Nephron (organoid): Measurements from ENCODE around the gene EPHA8.

Experiments used
- H3K27ac Mint-ChIP-seq, 3 experiments: 2 replicates each; pipeline ENCODE4 v1.8.0; 2020; ENCODE audit warnings: mixed read lengths in 3 of 3, mild to moderate bottlenecking in 2 of 3, moderate library complexity in 1 of 3
- H3K27me3 Mint-ChIP-seq: 2 replicates; pipeline ENCODE4 v1.8.0; 2021; ENCODE audit warnings: low read depth, mild to moderate bottlenecking, moderate library complexity, mixed read lengths
- H3K36me3 Mint-ChIP-seq: 2 replicates; pipeline ENCODE4 v1.8.0; 2020; ENCODE audit warnings: low read depth, mixed read lengths
- H3K4me1 Mint-ChIP-seq: 2 replicates; pipeline ENCODE4 v1.8.0; 2020; ENCODE audit warnings: mixed read lengths
- H3K4me3 Mint-ChIP-seq, 3 experiments: 2 replicates each; pipeline ENCODE4 v1.8.0; 2020; ENCODE audit warnings: mild to moderate bottlenecking in 3 of 3, mixed read lengths in 3 of 3, moderate library complexity in 2 of 3
- H3K9me3 Mint-ChIP-seq: 2 replicates; pipeline ENCODE4 v1.8.0; 2020; ENCODE audit warnings: mixed read lengths
- CTCF ChIP-seq, 3 experiments: fragments of 200-600 bp; sonication (generic); IDR thresholded peaks; one replicate each; pipeline ENCODE4 v1.5.0; 2021; ENCODE audit warnings: antibody characterized with exemption in 3 of 3; ENCODE audit not compliant: unreplicated experiment in 3 of 3

Gene EPHA8

GRCh38 chr1:22553104-22553880 is 10.0 kb upstream of the EPHA8 start:
- H3K9me3 Mint-ChIP-seq, result no peaks in the 10 kb centered on the region
- peaks cover 92% of the 10 kb centered on the region for H3K27me3 Mint-ChIP-seq
- H3K27ac Mint-ChIP-seq, result no peak overlapping the region
- no peak for TF ChIP-seq CTCF (IDR thresholded peaks at IDR 0.05; ENCODE audit: unreplicated experiment in 3 of 3)
- peaks cover 40% of the 10 kb centered on the region for H3K4me1 Mint-ChIP-seq
- no peak overlapping the region for H3K4me3 Mint-ChIP-seq
- H3K36me3 Mint-ChIP-seq, result no peaks in the 10 kb centered on the region

GRCh38 chr1:22553991-22554522 is 9.2 kb upstream of the EPHA8 start:
- Mint-ChIP-seq H3K36me3 (no peaks in the 10 kb centered on the region), H3K27me3 (peaks cover 90% of the 10 kb centered on the region), H3K27ac (no peak overlapping the region), H3K4me1 (peaks cover 40% of the 10 kb centered on the region), H3K4me3 (no peak overlapping the region), H3K9me3 (no peaks in the 10 kb centered on the region)
- TF ChIP-seq CTCF (IDR thresholded peaks at IDR 0.05; ENCODE audit: unreplicated experiment in 3 of 3), result no peak

DNA sequence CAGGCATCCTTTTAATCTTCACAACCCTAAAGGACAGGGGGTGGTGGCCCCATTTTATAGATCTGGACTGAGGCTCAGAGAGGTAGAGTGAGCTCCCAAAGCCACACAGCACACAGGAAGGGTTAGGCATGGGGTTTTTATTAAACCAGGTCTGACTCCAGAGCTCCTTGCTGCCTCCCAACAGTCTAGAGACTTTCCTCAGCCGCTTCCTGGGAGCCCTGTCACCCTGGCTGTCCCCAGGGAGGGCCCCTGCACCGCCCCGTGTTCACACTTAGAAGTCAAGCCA is 8.0 kb upstream of the EPHA8 start:
- Mint-ChIP-seq H3K27ac (no peak overlapping the region), H3K27me3 (peaks cover 90% of the 10 kb centered on the region), H3K36me3 (no peaks in the 10 kb centered on the region), H3K4me1 (peaks cover 40% of the 10 kb centered on the region), H3K4me3 (no peak overlapping the region), H3K9me3 (no peaks in the 10 kb centered on the region)
- TF ChIP-seq CTCF (IDR thresholded peaks at IDR 0.05; ENCODE audit: unreplicated experiment in 3 of 3), result no peak

DNA sequence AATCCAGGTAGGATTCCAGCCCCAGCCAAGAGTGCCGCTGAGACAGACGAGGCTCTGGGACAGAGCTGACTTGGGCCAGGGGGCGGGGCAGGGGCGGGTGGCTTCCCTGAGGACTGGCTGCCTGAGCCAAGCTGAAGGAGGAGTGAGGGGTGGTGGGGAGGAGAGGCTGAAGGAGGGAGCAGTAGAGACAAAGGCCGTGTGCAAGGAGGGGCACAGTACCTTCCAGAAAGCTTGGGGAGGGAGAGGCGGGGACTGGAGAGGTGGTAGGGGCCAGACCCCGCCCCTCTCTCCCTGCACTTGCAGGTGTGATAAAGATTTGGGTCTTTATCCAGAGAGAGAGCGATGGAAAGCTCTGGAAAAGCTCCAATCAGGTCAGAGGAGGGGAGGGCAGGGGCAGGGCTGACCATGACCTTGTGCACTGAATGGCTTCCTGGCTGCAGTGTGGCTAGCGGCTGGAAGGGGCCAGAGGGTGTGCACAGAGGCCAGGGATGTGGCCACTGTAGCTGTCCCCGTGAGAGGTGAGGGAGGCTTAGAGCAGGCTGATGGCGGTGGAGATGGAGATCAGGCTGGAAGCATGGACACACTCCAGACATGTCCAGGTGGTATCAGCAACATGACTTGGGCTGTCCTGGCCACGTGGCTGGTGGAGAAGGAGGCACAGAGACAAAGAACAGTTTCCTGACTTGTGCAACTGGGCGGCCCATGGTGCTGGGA is 6.7 kb upstream of the EPHA8 start:
- Mint-ChIP-seq H3K36me3 (no peaks in the 10 kb centered on the region), H3K4me1 (peaks cover 36% of the 10 kb centered on the region), H3K27me3 (peaks cover 91% of the 10 kb centered on the region), H3K27ac (peak overlapping the region; percentile 22 to 71 (median 63)), H3K9me3 (no peaks in the 10 kb centered on the region), H3K4me3 (peak overlapping the region in 1 of 3 experiments; percentile 22)
- no peak for TF ChIP-seq CTCF (IDR thresholded peaks at IDR 0.05; ENCODE audit: unreplicated experiment in 3 of 3)

GRCh38 chr1:22557341-22557950 is 5.8 kb upstream of the EPHA8 start:
- peak overlapping the region; percentile 22 to 71 (median 63) for H3K27ac Mint-ChIP-seq
- H3K9me3 Mint-ChIP-seq, result no peaks in the 10 kb centered on the region
- H3K4me1 Mint-ChIP-seq, result peaks cover 35% of the 10 kb centered on the region
- peaks cover 92% of the 10 kb centered on the region for H3K27me3 Mint-ChIP-seq
- H3K4me3 Mint-ChIP-seq, result peak overlapping the region; percentile 12 to 45 (median 22)
- TF ChIP-seq CTCF (IDR thresholded peaks at IDR 0.05; ENCODE audit: unreplicated experiment in 3 of 3), result no peak
- no peaks in the 10 kb centered on the region for H3K36me3 Mint-ChIP-seq
